Liver (tissue), 9 donors: ENCODE results near the gene MYBPHL. TPM values are rescaled to one million over a fixed set of nuclear protein-coding genes. Genes with fewer than 3 reads are reported as not detected.

Source experiments
- DNase-seq: peaks from one replicate; pipeline ENCODE4 v3.0.0-alpha.2; 2017; ENCODE audit warnings: low spot score
- H3K27ac ChIP-seq, 2 donors: one replicate each; pipeline ENCODE4 v1.7.0; 2013; ENCODE audit warnings: inconsistent platforms in 2 of 2, low read length in 2 of 2, control low read depth in 1 of 2, low read depth in 1 of 2, mild to moderate bottlenecking in 1 of 2
- H3K27me3 ChIP-seq, 4 donors: one replicate each; pipeline versions ENCODE4 v1.6.1 to v1.7.0; 2013; ENCODE audit warnings: low read length in 3 of 4, inconsistent platforms in 1 of 4, mild to moderate bottlenecking in 1 of 4, moderate library complexity in 1 of 4; ENCODE audit not compliant: control insufficient read depth in 4 of 4, insufficient read depth in 4 of 4
- H3K36me3 ChIP-seq, 4 donors: one replicate each; pipeline versions ENCODE4 v1.6.1 to v1.7.0; 2013; ENCODE audit warnings: low read length in 3 of 4, mild to moderate bottlenecking in 3 of 4, low read depth in 1 of 4, moderate library complexity in 1 of 4; ENCODE audit not compliant: control insufficient read depth in 4 of 4, insufficient read depth in 3 of 4
- H3K4me1 ChIP-seq, 4 donors: one replicate each; pipeline versions ENCODE4 v1.6.1 to v1.7.0; 2013; ENCODE audit warnings: low read length in 3 of 4, mild to moderate bottlenecking in 3 of 4, moderate library complexity in 1 of 4; ENCODE audit not compliant: control insufficient read depth in 4 of 4, insufficient read depth in 4 of 4
- H3K4me3 ChIP-seq, 3 donors: one replicate each; pipeline versions ENCODE4 v1.6.1 to v1.7.0; 2013; ENCODE audit warnings: low read length in 3 of 3, control low read depth in 1 of 3, low read depth in 1 of 3, mild to moderate bottlenecking in 1 of 3
- H3K9ac ChIP-seq, 2 donors: one replicate each; pipeline ENCODE4 v1.7.0; 2013; ENCODE audit warnings: low read length in 2 of 2, mild to moderate bottlenecking in 2 of 2, moderate library complexity in 2 of 2, control low read depth in 1 of 2, low read depth in 1 of 2
- H3K9me3 ChIP-seq, 4 donors: one replicate each; pipeline versions ENCODE4 v1.6.1 to v1.7.0; 2013; ENCODE audit warnings: low read length in 3 of 4; ENCODE audit not compliant: control insufficient read depth in 4 of 4
- EGR1 ChIP-seq, 2 donors: IDR thresholded peaks; 2 replicates each; pipeline ENCODE4 v1.6.1; 2016 to 2018; ENCODE audit warnings: antibody characterized with exemption in 2 of 2, low read depth in 2 of 2
- FOXA1 ChIP-seq: IDR thresholded peaks from 2 replicates; pipeline ENCODE4 v1.6.1; 2016; ENCODE audit warnings: antibody characterized with exemption
- FOXA2 ChIP-seq: IDR thresholded peaks from 2 replicates; pipeline ENCODE4 v1.6.1; 2016; ENCODE audit warnings: antibody characterized with exemption
- GABPA ChIP-seq, 2 donors: IDR thresholded peaks in 1 of 2; conservative IDR thresholded peaks in 1 of 2; 2 replicates each; pipeline ENCODE4 v1.6.1; 2016; ENCODE audit warnings: antibody characterized with exemption in 2 of 2, mild to moderate bottlenecking in 1 of 2, moderate library complexity in 1 of 2
- HNF4A ChIP-seq, 2 donors: conservative IDR thresholded peaks; 2 replicates each; pipeline ENCODE4 v1.6.1; 2016; ENCODE audit warnings: antibody characterized with exemption in 2 of 2, mild to moderate bottlenecking in 2 of 2
- HNF4G ChIP-seq: IDR thresholded peaks from 2 replicates; pipeline ENCODE4 v1.6.1; 2016; ENCODE audit warnings: antibody characterized with exemption
- JUND ChIP-seq, 2 donors: IDR thresholded peaks; 2 replicates each; pipeline ENCODE4 v1.6.1; 2016; ENCODE audit warnings: antibody characterized with exemption in 2 of 2
- NR2F2 ChIP-seq: IDR thresholded peaks from 2 replicates; pipeline ENCODE4 v1.6.1; 2016; ENCODE audit warnings: antibody characterized with exemption
- RAD21 ChIP-seq, 2 donors: IDR thresholded peaks; 2 replicates each; pipeline ENCODE4 v1.6.1; 2016; ENCODE audit warnings: antibody characterized with exemption in 2 of 2, mild to moderate bottlenecking in 2 of 2
- RXRA ChIP-seq, 2 donors: IDR thresholded peaks; 2 replicates each; pipeline ENCODE4 v1.6.1; 2017 to 2018; ENCODE audit warnings: antibody characterized with exemption in 2 of 2, mild to moderate bottlenecking in 1 of 2
- TAF1 ChIP-seq: conservative IDR thresholded peaks from 2 replicates; pipeline ENCODE4 v1.6.1; 2016; ENCODE audit warnings: antibody characterized with exemption, mild to moderate bottlenecking
- WGBS: extraction: QIAGEN DNeasy Blood & Tissue Kit; methylation state at CpG from one replicate; pipeline ENCODE4 v1.1.7; 2013; 5-methylcytosine and 5-hydroxymethylcytosine counted together
- polyA plus RNA-seq, 2 donors: library from polyadenylated mRNA; stranded (reverse) in 1 of 2; unstranded in 1 of 2; fragments of 200-250 nt in 1 of 2; fragments of >200 nt in 1 of 2; fragmentation: Nextera tagmentation in 1 of 2; extraction: Ambion mirVana in 1 of 2; gene quantifications; one replicate each; pipeline versions ENCODE4 v1.2.1 to v1.2.3, GENCODE V29; 2013 to 2015
- total RNA-seq, 2 donors: library from RNA; depleted of rRNA; stranded (reverse); fragments of >200 nt; gene quantifications; one replicate each; pipeline ENCODE4 v1.2.3, GENCODE V29; 2014
- TF ChIP-seq, protein P1 (sequence below): IDR thresholded peaks from 2 replicates; pipeline ENCODE4 v1.6.1; 2016; ENCODE audit warnings: antibody characterized with exemption, mild to moderate bottlenecking
- TF ChIP-seq, protein P2 (sequence below): IDR thresholded peaks from 2 replicates; pipeline ENCODE4 v1.6.1; 2016; ENCODE audit warnings: antibody characterized with exemption
- TF ChIP-seq, protein P3 (sequence below): fragments of 150-350 bp; IDR thresholded peaks from 2 replicates; pipeline ENCODE4 v1.5.1; 2017; ENCODE audit warnings: improper control_type of control experiment, low read depth, low read length; ENCODE audit not compliant: missing input control
- TF ChIP-seq, protein P4 (sequence below): IDR thresholded peaks from 2 replicates; pipeline ENCODE4 v1.6.1; 2016; ENCODE audit warnings: antibody characterized with exemption
- TF ChIP-seq, protein P5 (sequence below): IDR thresholded peaks from 2 replicates; pipeline ENCODE4 v1.6.1; 2016; ENCODE audit warnings: antibody characterized with exemption
- donor health status: healthy.
- donor health status: healthy.
- donor health status: healthy.
- donor health status: healthy.
- donor health status: healthy.

Gene MYBPHL
- total and polyA plus RNA-seq, 4 donors: not detected

DNA sequence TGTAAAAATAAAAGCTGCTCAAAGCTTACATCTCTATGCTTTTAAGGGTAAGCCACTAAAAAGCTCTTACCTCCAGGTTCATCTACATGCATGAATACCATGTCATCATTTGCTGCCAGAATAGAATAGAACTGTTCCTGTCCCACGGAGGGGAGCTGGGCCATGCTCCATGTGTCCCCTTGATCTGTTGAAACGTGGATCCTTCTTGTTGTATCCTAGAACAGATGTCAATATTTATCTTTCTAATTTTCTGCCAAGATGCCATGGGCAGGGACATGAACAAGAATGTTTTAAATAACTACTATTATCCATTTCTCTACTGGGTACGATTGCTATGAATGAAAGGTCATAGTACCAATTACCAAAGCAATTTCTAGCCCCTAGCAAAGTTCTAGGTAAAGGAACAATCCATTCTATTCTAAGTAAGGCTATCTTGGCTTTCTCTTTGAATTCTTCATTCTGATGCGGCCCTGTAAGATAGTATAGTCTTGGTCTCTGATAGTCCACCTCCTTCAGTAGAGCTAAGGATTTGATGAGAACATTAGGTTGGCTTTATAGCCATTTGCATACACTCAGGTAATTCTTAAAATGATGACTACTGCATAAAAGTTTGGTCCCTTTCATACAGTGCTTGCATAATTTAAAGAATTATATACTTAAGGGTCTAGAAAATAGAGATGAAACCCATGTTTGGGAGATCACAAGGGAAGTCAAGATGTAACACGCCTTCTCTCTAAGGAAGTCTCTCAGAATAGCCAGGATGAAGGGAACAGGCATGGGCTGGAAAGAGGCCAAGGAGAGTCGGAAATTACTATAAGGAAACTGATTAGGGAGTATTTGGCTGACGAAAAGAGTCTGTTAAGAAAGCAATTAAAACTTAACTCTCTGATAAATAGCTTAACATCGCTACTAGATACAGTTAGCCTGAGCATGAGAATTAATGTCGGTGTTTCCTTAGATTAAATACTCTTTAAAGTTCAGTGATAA, 35.4 kb upstream of the MYBPHL start:
- no peak overlapping the region for H3K4me3 ChIP-seq
- H3K27ac ChIP-seq: no peak overlapping the region
- H3K9ac ChIP-seq: no peak overlapping the region
- H3K4me1 ChIP-seq: no peaks in the 10 kb centered on the region
- no peak for DNase-seq
- H3K27me3 ChIP-seq: no peaks in the 10 kb centered on the region
- WGBS: 59% methylated on average over 9 of the region's 9 CpGs
- H3K9me3 ChIP-seq: no peaks in the 10 kb centered on the region
- TF ChIP-seq HNF4G (no peak), FOXA1 (no peak), NR2F2 (no peak), HNF4A (conservative IDR thresholded peaks at IDR 0.05) (no peak), FOXA2 (no peak), RAD21 (IDR thresholded peaks at IDR 0.05) (no peak), TAF1 (no peak), EGR1 (IDR thresholded peaks at IDR 0.05; ENCODE audit: low read depth in 2 of 2) (no peak), GABPA (IDR thresholded peaks at IDR 0.05 in 1 of 2, conservative IDR thresholded peaks at IDR 0.05 in 1 of 2) (no peak), JUND (IDR thresholded peaks at IDR 0.05) (no peak), RXRA (IDR thresholded peaks at IDR 0.05) (no peak)
- TF ChIP-seq, protein P1, sequence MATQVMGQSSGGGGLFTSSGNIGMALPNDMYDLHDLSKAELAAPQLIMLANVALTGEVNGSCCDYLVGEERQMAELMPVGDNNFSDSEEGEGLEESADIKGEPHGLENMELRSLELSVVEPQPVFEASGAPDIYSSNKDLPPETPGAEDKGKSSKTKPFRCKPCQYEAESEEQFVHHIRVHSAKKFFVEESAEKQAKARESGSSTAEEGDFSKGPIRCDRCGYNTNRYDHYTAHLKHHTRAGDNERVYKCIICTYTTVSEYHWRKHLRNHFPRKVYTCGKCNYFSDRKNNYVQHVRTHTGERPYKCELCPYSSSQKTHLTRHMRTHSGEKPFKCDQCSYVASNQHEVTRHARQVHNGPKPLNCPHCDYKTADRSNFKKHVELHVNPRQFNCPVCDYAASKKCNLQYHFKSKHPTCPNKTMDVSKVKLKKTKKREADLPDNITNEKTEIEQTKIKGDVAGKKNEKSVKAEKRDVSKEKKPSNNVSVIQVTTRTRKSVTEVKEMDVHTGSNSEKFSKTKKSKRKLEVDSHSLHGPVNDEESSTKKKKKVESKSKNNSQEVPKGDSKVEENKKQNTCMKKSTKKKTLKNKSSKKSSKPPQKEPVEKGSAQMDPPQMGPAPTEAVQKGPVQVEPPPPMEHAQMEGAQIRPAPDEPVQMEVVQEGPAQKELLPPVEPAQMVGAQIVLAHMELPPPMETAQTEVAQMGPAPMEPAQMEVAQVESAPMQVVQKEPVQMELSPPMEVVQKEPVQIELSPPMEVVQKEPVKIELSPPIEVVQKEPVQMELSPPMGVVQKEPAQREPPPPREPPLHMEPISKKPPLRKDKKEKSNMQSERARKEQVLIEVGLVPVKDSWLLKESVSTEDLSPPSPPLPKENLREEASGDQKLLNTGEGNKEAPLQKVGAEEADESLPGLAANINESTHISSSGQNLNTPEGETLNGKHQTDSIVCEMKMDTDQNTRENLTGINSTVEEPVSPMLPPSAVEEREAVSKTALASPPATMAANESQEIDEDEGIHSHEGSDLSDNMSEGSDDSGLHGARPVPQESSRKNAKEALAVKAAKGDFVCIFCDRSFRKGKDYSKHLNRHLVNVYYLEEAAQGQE: no peak
- TF ChIP-seq, protein P2, sequence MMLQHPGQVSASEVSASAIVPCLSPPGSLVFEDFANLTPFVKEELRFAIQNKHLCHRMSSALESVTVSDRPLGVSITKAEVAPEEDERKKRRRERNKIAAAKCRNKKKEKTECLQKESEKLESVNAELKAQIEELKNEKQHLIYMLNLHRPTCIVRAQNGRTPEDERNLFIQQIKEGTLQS: no peak
- TF ChIP-seq, protein P3, sequence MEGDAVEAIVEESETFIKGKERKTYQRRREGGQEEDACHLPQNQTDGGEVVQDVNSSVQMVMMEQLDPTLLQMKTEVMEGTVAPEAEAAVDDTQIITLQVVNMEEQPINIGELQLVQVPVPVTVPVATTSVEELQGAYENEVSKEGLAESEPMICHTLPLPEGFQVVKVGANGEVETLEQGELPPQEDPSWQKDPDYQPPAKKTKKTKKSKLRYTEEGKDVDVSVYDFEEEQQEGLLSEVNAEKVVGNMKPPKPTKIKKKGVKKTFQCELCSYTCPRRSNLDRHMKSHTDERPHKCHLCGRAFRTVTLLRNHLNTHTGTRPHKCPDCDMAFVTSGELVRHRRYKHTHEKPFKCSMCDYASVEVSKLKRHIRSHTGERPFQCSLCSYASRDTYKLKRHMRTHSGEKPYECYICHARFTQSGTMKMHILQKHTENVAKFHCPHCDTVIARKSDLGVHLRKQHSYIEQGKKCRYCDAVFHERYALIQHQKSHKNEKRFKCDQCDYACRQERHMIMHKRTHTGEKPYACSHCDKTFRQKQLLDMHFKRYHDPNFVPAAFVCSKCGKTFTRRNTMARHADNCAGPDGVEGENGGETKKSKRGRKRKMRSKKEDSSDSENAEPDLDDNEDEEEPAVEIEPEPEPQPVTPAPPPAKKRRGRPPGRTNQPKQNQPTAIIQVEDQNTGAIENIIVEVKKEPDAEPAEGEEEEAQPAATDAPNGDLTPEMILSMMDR: no peak
- TF ChIP-seq, protein P4, sequence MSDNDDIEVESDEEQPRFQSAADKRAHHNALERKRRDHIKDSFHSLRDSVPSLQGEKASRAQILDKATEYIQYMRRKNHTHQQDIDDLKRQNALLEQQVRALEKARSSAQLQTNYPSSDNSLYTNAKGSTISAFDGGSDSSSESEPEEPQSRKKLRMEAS: no peak
- TF ChIP-seq, protein P5, sequence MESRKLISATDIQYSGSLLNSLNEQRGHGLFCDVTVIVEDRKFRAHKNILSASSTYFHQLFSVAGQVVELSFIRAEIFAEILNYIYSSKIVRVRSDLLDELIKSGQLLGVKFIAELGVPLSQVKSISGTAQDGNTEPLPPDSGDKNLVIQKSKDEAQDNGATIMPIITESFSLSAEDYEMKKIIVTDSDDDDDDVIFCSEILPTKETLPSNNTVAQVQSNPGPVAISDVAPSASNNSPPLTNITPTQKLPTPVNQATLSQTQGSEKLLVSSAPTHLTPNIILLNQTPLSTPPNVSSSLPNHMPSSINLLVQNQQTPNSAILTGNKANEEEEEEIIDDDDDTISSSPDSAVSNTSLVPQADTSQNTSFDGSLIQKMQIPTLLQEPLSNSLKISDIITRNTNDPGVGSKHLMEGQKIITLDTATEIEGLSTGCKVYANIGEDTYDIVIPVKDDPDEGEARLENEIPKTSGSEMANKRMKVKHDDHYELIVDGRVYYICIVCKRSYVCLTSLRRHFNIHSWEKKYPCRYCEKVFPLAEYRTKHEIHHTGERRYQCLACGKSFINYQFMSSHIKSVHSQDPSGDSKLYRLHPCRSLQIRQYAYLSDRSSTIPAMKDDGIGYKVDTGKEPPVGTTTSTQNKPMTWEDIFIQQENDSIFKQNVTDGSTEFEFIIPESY: no peak
- H3K36me3 ChIP-seq: no peaks in the 10 kb centered on the region
